Fibroblast of pulmonary artery (primary cell): ENCODE results near the gene KIAA0753.
"Not testable (repeated sequence)": the region's sequence is repeated elsewhere in the genome, so short reads cannot be mapped to it uniquely, and the experiment has no call there.

ENCODE experiments used
- DNase-seq: peaks from one replicate; pipeline ENCODE4 v3.0.0-alpha.2; 2010; ENCODE audit warnings: low read depth
- H3K4me3 ChIP-seq: replicated peaks from 2 replicates; pipeline ENCODE4 v1.5.1; 2011; ENCODE audit warnings: low read depth, mild to moderate bottlenecking, control low read depth, low read length, moderate library complexity
- TF ChIP-seq, protein P1 (sequence below): IDR thresholded peaks from 2 replicates; pipeline ENCODE4 v1.5.1; 2011; ENCODE audit warnings: mild to moderate bottlenecking, control low read depth, low read length, inconsistent platforms; ENCODE audit errors: missing control alignments

Gene KIAA0753

DNA sequence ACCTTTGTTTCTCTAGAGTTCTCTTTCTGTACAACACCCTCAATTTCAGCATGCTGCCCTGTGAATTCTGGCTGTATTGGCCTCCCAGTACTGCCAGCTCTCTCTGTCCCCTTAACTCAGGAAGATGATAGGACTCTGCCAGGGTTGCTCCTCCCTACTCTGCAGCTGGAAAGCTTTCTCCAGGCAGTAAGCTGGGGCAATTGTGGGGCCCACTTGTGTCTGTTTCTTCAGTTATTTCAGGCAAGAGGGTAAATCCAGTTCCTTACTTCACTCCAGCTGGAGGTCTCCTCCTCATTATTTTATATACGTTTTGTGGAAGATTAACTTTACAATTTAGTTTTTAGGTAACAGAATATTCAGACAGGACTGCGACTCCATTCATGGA lies 20.9 kb upstream of the KIAA0753 start:
- no peak overlapping the region for H3K4me3 ChIP-seq
- TF ChIP-seq, protein P1, sequence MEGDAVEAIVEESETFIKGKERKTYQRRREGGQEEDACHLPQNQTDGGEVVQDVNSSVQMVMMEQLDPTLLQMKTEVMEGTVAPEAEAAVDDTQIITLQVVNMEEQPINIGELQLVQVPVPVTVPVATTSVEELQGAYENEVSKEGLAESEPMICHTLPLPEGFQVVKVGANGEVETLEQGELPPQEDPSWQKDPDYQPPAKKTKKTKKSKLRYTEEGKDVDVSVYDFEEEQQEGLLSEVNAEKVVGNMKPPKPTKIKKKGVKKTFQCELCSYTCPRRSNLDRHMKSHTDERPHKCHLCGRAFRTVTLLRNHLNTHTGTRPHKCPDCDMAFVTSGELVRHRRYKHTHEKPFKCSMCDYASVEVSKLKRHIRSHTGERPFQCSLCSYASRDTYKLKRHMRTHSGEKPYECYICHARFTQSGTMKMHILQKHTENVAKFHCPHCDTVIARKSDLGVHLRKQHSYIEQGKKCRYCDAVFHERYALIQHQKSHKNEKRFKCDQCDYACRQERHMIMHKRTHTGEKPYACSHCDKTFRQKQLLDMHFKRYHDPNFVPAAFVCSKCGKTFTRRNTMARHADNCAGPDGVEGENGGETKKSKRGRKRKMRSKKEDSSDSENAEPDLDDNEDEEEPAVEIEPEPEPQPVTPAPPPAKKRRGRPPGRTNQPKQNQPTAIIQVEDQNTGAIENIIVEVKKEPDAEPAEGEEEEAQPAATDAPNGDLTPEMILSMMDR: no peak
- DNase-seq: no peak

DNA sequence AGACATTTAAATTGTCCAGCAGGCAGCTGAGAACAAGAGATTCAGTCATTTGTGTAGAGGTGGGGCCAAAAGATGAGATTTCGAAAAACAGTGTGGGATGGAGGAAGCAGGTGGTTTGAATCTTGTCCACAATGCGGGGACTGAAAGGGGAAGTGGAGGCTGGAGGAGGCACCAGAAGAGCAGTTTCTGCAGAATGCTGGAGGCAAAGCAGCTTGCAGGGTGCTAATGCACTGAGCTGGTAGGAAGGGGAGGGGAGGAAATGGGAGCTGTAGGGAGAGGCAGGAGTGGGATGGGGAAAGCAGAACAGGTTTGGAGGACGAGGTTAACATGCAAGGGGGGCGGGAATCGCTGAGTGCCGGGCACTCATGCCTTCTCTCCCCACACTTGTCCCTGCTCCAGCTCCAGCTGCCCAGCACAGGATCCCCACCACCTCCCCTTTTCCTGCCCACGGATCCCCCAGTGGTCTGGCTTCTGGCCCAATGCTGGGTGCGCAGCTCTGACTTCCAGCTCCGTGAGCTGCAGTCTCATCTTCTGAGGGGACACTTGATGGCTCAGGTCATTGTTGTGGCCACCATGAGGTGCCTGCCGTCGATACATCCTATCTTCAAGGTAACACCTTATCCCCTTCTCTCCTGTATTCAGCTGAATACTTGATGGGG lies 20.4 kb upstream of the KIAA0753 start:
- TF ChIP-seq, protein P1: no peak
- H3K4me3 ChIP-seq: no peak overlapping the region
- DNase-seq: no peak

DNA sequence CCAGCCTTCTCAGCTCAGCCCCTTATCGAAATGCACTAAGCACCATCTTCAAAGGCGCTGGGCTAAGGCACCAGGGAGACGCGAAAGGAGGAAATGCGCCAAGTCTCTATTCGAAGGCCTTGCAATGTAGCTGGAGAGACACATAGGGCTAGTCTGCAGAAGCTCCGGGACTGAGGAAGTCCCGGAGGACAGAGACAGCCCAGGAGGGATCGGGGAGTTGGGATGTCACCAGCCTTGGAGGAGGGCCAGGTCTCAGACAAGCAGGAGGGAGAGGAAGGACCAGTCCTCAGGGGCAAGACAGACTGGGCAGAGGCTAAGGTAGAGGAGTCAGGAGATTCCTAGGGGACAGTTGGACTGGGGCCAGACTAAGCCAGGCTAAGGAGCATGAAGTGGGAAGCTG lies 19.6 kb upstream of the KIAA0753 start:
- TF ChIP-seq, protein P1: no peak
- H3K4me3 ChIP-seq: no peak overlapping the region
- DNase-seq: no peak

DNA sequence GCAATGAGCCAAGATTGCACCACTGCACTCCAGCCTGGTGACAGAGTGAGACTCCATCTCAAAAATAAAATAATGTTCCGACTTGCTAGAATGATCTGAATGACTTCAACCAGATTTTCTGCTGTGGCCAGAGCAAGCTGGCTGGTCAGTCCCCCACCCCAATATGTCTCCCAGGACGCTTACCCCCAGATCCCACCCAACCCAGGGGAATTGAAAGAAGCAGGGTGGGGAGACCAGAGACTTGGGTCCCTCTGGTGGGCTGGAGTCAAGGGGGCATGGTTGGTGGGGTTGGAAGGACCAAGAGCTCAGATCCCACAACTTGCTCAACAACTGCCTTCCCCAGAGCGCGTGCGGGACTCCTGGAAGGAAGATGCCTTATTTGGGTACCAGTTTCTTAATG lies 17.9 kb upstream of the KIAA0753 start:
- H3K4me3 ChIP-seq, DNase-seq: not testable (repeated sequence)

DNA sequence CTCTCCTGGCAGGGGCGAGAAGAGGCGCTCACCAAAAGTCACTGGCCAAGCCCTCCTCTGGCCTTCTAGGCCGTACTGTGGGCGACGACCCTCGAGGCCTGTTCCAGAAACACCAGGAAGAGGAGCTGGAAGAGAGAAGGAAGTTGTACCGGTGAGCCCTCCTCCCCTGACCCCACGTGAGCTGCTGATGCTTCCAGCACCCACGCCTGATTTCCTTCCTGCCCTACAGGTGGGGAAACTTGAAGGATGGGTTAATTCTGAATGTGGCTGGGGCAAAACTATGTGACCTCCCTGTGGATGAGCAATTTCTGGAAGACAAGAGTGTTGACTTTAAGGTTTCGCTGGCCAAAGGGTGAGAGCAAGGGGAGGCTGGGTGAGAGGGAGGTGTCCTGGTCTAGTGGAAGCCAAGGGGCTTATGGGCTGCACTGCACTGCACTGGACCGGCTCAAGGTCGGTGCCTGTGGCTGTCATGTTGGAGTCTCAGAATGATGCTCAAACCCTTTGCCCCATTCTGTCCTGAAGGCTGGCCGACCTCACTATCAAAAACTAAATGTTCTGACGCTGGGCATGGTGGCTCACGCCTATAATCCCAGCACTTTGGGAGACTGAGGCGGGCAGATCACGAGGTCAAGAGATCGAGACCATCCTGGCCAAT lies 17.2 kb upstream of the KIAA0753 start:
- no peak overlapping the region for H3K4me3 ChIP-seq
- no peak for DNase-seq
- TF ChIP-seq, protein P1: no peak

DNA sequence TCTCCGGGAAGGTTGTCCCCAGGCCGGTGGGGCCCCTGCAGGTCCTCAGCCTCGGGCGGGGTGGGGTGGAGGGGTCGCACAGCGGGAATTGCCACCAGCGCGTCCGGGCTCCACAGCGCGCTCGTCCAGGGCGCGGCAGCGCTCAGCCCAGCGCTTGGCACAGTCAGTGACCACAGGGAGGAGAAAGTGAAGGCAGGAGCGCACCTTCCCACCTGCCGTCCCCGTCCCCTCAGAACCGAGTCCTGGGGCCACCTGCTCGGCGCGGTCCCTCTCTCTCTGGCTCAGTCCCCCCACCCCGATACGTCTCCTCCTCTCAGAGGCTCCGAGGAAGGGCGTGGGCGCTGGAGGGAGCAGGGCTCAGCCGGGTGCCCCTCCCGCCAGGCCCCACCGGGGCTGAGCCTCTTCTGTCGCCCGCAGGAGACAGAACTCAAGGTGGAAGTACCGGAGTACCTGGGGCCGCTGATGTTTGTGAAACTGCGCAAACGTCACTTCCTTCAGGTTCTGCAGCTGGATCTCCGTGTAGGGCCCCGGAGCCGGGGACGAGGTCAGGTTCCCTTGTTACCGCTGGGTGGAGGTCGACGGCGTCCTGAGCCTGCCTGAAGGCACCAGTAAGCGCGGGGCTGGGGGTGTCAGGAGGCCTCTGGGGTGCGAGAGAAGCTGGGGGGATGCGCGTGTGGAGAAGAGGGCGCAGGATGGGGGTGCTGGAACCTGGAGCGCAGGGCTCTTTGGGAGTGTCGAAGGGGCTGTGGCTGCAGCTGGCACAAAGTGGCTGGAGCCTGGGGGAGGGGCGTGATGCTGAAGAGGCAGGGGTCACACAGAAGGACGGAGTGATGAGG lies 16.5 kb upstream of the KIAA0753 start:
- not testable (repeated sequence) for DNase-seq, H3K4me3 ChIP-seq

DNA sequence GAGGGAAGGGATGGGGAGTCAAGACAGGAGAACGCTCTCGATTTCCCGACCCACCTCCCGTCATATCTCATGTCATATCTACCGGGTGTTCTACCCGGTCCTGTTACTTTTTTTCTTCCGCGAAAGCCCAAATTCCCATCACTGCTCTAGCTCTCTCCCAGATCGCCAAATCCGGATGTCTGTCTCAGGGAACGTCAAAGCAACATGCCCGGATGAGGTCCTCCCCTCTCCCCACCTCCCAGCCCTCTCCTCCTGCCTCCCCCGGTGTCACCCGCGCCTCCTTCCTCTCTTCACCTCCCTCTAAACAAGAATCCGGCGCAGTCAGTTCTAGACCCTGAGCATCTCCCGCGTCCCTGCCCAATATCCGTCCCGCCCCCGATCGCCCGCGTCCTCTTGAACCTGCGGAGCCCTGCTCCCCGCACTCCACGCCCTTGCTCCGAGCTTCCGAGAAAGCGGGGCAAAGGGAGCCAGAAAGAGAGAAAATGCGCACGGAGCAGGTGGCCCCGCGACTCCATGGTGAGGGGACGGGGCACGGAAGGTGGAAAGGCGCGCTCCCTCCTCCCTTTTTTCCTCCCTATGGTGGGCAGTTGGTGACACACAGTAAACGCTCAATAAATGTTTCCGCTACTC lies 15.3 kb upstream of the KIAA0753 start:
- H3K4me3 ChIP-seq, DNase-seq: not testable (repeated sequence)
